K562 (cell line): Measurements from ENCODE around the gene SPRR3. TPM values are rescaled to one million over a fixed set of nuclear protein-coding genes. Genes with fewer than 3 reads are reported as not detected.
A peak's percentile ranks its signal among the peaks of the same experiment; 100 is the strongest.

Source experiments
- CEBPG ChIP-seq, 3 experiments: fragments of 200-800 bp in 1 of 3; sonication (Bioruptor generic) in 1 of 3; sonication (generic) in 1 of 3; formaldehyde crosslinking in 1 of 3; IDR thresholded peaks in 2 of 3; conservative IDR thresholded peaks in 1 of 3; 2 replicates each; pipeline versions ENCODE4 v1.6.1 to v1.8.0; 2016 to 2022; ENCODE audit warnings: missing compliant biosample characterization in 2 of 3, missing genetic modification characterization in 2 of 3, mild to moderate bottlenecking in 1 of 3, missing genetic modification reagents in 1 of 3
- CHD1 ChIP-seq: fragments of 200-600 bp; sonication (generic); IDR thresholded peaks from one replicate; pipeline ENCODE4 v1.6.1; 2012; ENCODE audit warnings: mild to moderate bottlenecking, moderate library complexity, low read length, inconsistent platforms
- ELF1 ChIP-seq: fragments of 200-800 bp; sonication (Bioruptor generic); IDR thresholded peaks from 2 replicates; pipeline ENCODE4 v1.6.1; 2016; ENCODE audit warnings: missing genetic modification characterization, missing compliant biosample characterization
- HDAC8 ChIP-seq: fragments of 450-650 bp; IDR thresholded peaks from 2 replicates; pipeline ENCODE4 v1.6.1; 2016; ENCODE audit warnings: mild to moderate bottlenecking, missing genetic modification characterization, moderate library complexity, missing compliant biosample characterization
- MEIS2 ChIP-seq: fragments of 450-650 bp; IDR thresholded peaks from 2 replicates; pipeline ENCODE4 v1.6.1; 2014; ENCODE audit warnings: mild to moderate bottlenecking; ENCODE audit not compliant: partially characterized antibody
- NCOR1 ChIP-seq: fragments of 450-650 bp; IDR thresholded peaks from 2 replicates; pipeline ENCODE4 v1.6.1; 2016; ENCODE audit warnings: mild to moderate bottlenecking, moderate library complexity
- PHF20 ChIP-seq: fragments of 450-650 bp; IDR thresholded peaks from 2 replicates; pipeline ENCODE4 v1.6.1; 2018; ENCODE audit not compliant: partially characterized antibody
- POLR2AphosphoS5 ChIP-seq: IDR thresholded peaks from 2 replicates; pipeline ENCODE4 v1.6.1; 2011; ENCODE audit warnings: mild to moderate bottlenecking, low read depth, low read length, moderate library complexity; ENCODE audit not compliant: control insufficient read depth, insufficient read depth
- SNRNP70 ChIP-seq: fragments of 200-400 bp; formaldehyde crosslinking; optimal IDR thresholded peaks from 2 replicates; pipeline ENCODE3; 2017; ENCODE audit warnings: low read depth, low read length
- TBP ChIP-seq: optimal IDR thresholded peaks from 2 replicates; pipeline ENCODE3; 2011; ENCODE audit warnings: low read depth, low read length, improper control_type of control experiment
- ZNF444 ChIP-seq: fragments of 250-450 bp; sonication (Bioruptor Pico); IDR thresholded peaks from 2 replicates; pipeline ENCODE4 v1.4.0; 2020; ENCODE audit warnings: mild to moderate bottlenecking, moderate library complexity
- polyA plus RNA-seq, 8 experiments: library from polyadenylated mRNA; depleted of rRNA in 4 of 8; stranded (reverse) in 5 of 8; unstranded in 3 of 8; fragments of >200 nt; fragmentation: Nextera tagmentation in 2 of 8; fragmentation: Illumina TruSeq in 1 of 8; extraction: Ambion mirVana in 2 of 8; extraction: Trizol in 1 of 8; gene quantifications; 2 replicates each; pipeline versions ENCODE4 v1.2.1 to v1.2.3, GENCODE V29; 2011 to 2014; ENCODE audit warnings: inconsistent platforms in 1 of 8, missing spikeins in 1 of 8
- total RNA-seq, 7 experiments: library from RNA; depleted of rRNA in 6 of 7; stranded (reverse); fragments of >200 nt in 6 of 7; fragmentation: Illumina TruSeq in 2 of 7; extraction: Trizol in 2 of 7; gene quantifications; 2 replicates each; pipeline versions ENCODE4 v1.2.1 to v1.2.3, GENCODE V29; 2011 to 2021; ENCODE audit warnings: low replicate concordance in 1 of 7
- TF ChIP-seq, protein P1 (sequence below): sonication (generic); formaldehyde crosslinking; IDR thresholded peaks from 2 replicates; pipeline ENCODE4 v1.8.0; 2023; ENCODE audit warnings: mild to moderate bottlenecking, missing genetic modification reagents
- TF ChIP-seq, protein P2 (sequence below): sonication (generic); formaldehyde crosslinking; IDR thresholded peaks from 2 replicates; pipeline ENCODE4 v1.4.0; 2020; ENCODE audit warnings: mild to moderate bottlenecking, missing genetic modification reagents
- TF ChIP-seq, protein P3 (sequence below), 2 experiments: IDR thresholded peaks; 2 replicates each; pipeline ENCODE4 v1.6.1; 2012; ENCODE audit warnings: improper control_type of control experiment in 2 of 2, low read depth in 2 of 2, low read length in 2 of 2, borderline replicate concordance in 1 of 2
- TF ChIP-seq, protein P4 (sequence below): fragments of 250-450 bp; sonication (Bioruptor Pico); IDR thresholded peaks from 2 replicates; pipeline ENCODE4 v1.9.0; 2021; ENCODE audit warnings: mild to moderate bottlenecking
- TF ChIP-seq, protein P5 (sequence below): fragments of 250-450 bp; sonication (Bioruptor Pico); IDR thresholded peaks from 2 replicates; pipeline ENCODE4 v1.5.0; 2021

SPRR3 gene
- total and polyA plus RNA-seq, 9 of the 15 experiments (the other 6 are each of a cell fraction or from before 2014, with no cell fraction given): not detected

DNA sequence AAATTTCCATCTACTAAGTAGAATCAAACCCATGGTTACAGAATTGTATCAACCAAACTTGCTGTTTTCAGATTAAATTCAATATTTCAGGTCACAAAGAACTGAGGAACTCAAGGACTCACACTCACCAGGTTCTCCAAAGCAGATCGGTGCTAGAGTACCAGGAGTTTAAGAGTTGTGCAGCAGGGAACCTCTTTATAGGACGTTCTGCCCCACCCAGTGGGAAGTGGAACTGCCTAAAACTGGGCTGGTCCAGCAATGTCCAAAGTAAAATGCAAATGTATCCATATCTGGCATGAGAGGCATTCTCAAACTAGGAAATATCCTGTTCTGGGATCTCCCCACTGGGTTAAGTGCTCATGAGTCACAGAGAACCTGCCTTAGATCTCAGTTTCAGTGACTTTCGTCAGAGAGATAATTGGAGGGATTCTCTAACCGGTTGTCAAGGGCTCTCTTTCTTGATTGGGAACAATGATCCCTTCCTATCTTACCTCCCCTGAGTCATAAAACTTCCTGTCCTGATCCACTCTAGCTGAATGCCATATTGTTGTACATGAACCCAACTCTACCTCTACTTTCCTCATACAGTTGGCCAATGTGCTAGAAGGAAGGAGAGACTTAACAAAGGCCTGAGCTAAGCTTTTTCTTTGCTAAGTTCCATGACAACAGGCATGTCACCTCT, 39.5 kb downstream of the SPRR3 start, which contains the start of gene SPRR2D (continued):
- TF ChIP-seq, protein P1, sequence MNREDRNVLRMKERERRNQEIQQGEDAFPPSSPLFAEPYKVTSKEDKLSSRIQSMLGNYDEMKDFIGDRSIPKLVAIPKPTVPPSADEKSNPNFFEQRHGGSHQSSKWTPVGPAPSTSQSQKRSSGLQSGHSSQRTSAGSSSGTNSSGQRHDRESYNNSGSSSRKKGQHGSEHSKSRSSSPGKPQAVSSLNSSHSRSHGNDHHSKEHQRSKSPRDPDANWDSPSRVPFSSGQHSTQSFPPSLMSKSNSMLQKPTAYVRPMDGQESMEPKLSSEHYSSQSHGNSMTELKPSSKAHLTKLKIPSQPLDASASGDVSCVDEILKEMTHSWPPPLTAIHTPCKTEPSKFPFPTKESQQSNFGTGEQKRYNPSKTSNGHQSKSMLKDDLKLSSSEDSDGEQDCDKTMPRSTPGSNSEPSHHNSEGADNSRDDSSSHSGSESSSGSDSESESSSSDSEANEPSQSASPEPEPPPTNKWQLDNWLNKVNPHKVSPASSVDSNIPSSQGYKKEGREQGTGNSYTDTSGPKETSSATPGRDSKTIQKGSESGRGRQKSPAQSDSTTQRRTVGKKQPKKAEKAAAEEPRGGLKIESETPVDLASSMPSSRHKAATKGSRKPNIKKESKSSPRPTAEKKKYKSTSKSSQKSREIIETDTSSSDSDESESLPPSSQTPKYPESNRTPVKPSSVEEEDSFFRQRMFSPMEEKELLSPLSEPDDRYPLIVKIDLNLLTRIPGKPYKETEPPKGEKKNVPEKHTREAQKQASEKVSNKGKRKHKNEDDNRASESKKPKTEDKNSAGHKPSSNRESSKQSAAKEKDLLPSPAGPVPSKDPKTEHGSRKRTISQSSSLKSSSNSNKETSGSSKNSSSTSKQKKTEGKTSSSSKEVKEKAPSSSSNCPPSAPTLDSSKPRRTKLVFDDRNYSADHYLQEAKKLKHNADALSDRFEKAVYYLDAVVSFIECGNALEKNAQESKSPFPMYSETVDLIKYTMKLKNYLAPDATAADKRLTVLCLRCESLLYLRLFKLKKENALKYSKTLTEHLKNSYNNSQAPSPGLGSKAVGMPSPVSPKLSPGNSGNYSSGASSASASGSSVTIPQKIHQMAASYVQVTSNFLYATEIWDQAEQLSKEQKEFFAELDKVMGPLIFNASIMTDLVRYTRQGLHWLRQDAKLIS: no peak
- TF ChIP-seq CHD1 (no peak), PHF20 (no peak), SNRNP70 (no peak), HDAC8 (tag) (no peak), NCOR1 (no peak), ELF1 (tag) (no peak), ZNF444 (no peak), CEBPG (CRISPR knock-in tag; IDR thresholded peaks at IDR 0.05) (no peak), CEBPG (tag; conservative IDR thresholded peaks at IDR 0.05 in 1 of 2, IDR thresholded peaks at IDR 0.05 in 1 of 2) (peak in 1 of 2 experiments; percentile 84; a peak in 2 of 4 replicates), MEIS2 (peak; percentile 43), TBP (no peak), POLR2AphosphoS5 (no peak)
- TF ChIP-seq, protein P2, sequence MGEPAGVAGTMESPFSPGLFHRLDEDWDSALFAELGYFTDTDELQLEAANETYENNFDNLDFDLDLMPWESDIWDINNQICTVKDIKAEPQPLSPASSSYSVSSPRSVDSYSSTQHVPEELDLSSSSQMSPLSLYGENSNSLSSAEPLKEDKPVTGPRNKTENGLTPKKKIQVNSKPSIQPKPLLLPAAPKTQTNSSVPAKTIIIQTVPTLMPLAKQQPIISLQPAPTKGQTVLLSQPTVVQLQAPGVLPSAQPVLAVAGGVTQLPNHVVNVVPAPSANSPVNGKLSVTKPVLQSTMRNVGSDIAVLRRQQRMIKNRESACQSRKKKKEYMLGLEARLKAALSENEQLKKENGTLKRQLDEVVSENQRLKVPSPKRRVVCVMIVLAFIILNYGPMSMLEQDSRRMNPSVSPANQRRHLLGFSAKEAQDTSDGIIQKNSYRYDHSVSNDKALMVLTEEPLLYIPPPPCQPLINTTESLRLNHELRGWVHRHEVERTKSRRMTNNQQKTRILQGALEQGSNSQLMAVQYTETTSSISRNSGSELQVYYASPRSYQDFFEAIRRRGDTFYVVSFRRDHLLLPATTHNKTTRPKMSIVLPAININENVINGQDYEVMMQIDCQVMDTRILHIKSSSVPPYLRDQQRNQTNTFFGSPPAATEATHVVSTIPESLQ: no peak
- TF ChIP-seq, protein P3, sequence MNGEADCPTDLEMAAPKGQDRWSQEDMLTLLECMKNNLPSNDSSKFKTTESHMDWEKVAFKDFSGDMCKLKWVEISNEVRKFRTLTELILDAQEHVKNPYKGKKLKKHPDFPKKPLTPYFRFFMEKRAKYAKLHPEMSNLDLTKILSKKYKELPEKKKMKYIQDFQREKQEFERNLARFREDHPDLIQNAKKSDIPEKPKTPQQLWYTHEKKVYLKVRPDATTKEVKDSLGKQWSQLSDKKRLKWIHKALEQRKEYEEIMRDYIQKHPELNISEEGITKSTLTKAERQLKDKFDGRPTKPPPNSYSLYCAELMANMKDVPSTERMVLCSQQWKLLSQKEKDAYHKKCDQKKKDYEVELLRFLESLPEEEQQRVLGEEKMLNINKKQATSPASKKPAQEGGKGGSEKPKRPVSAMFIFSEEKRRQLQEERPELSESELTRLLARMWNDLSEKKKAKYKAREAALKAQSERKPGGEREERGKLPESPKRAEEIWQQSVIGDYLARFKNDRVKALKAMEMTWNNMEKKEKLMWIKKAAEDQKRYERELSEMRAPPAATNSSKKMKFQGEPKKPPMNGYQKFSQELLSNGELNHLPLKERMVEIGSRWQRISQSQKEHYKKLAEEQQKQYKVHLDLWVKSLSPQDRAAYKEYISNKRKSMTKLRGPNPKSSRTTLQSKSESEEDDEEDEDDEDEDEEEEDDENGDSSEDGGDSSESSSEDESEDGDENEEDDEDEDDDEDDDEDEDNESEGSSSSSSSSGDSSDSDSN (IDR thresholded peaks at IDR 0.05; ENCODE audit: borderline replicate concordance in 1 of 2, low read depth in 2 of 2, low read length in 2 of 2): no peak
- TF ChIP-seq, protein P4, sequence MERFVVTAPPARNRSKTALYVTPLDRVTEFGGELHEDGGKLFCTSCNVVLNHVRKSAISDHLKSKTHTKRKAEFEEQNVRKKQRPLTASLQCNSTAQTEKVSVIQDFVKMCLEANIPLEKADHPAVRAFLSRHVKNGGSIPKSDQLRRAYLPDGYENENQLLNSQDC (CRISPR knock-in tag): no peak
- TF ChIP-seq, protein P5, sequence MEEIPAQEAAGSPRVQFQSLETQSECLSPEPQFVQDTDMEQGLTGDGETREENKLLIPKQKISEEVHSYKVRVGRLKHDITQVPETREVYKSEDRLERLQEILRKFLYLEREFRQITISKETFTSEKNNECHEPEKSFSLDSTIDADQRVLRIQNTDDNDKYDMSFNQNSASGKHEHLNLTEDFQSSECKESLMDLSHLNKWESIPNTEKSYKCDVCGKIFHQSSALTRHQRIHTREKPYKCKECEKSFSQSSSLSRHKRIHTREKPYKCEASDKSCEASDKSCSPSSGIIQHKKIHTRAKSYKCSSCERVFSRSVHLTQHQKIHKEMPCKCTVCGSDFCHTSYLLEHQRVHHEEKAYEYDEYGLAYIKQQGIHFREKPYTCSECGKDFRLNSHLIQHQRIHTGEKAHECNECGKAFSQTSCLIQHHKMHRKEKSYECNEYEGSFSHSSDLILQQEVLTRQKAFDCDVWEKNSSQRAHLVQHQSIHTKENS: no peak
